Activated B cell treated with CpG ODN at 0.5 μM for 24 hours (primary cell): ENCODE data around the gene CYBA. TPM values are rescaled to one million over a fixed set of nuclear protein-coding genes. Genes with fewer than 3 reads are reported as not detected.

Experiments
- ATAC-seq: fragments of 200-7000 bp; cut with Tn5 transposase; one replicate; pipeline ENCODE4 v1.10.0; 2021; ENCODE audit warnings: low read depth, mild to moderate bottlenecking, moderate library complexity
- CTCF ChIA-PET: fragments of 350-600 bp; sonication (Branson Sonifier 250); formaldehyde crosslinking; loops from one replicate; lab custom pipeline; 2021; ENCODE audit warnings: antibody characterized with exemption; lab: Charles Lee
- POLR2A ChIA-PET: fragments of 350-600 bp; sonication (Branson Sonifier 250); formaldehyde crosslinking; loops from one replicate; lab custom pipeline; 2021; ENCODE audit warnings: antibody characterized with exemption; lab: Charles Lee
- DNase-seq: peaks from one replicate; pipeline ENCODE4 v3.0.0; 2022
- H3K27ac Mint-ChIP-seq: one replicate; pipeline ENCODE4 v1.8.0; 2020; ENCODE audit warnings: mixed read lengths
- H3K27me3 Mint-ChIP-seq: one replicate; pipeline ENCODE4 v1.8.0; 2021; ENCODE audit warnings: mixed read lengths
- H3K36me3 Mint-ChIP-seq: one replicate; pipeline ENCODE4 v1.8.0; 2021; ENCODE audit warnings: low read depth, mixed read lengths
- H3K4me1 Mint-ChIP-seq: one replicate; pipeline ENCODE4 v1.8.0; 2021; ENCODE audit warnings: mixed read lengths
- H3K4me3 Mint-ChIP-seq: one replicate; pipeline ENCODE4 v1.8.0; 2020; ENCODE audit warnings: mild to moderate bottlenecking, mixed read lengths
- H3K9me3 Mint-ChIP-seq: one replicate; pipeline ENCODE4 v1.8.0; 2020; ENCODE audit warnings: mixed read lengths
- intact Hi-C: fragments of 100-400 bp; cut with micrococcal nuclease; formaldehyde crosslinking; loops from one replicate; pipeline ENCODE4 v1.15.1; 2024
- total RNA-seq: library from RNA; stranded (reverse); gene quantifications from 2 replicates; pipeline ENCODE4 v1.2.3, GENCODE V29; 2022
- TF ChIP-seq, protein P1 (sequence below): fragments of 200-600 bp; IDR thresholded peaks from one replicate; pipeline ENCODE4 v1.8.0; 2022; ENCODE audit warnings: antibody characterized with exemption, mild to moderate bottlenecking

CYBA gene
- total RNA-seq, 1 donor from 2014 or later, result 456 TPM

DNA sequence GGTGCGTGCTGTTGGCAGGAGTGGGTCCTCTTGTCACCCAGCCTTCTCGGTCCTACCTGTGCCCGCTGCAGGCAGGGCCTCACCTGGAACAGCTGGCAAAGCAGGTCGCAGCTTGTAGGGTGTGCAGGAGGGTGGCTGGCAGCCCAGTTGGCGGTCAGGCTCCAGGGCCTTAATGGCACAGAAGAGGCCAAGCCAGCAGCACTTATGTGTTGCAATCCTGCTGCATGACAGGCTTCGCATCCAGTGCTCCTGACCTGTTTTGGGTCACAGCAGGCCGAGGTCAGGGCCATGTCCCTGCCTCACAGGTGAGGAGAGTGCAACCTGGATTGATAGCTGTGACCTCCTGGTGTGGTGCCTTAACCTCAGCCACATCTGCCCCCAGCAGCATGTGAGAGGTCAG is 48.8 kb downstream of the CYBA start:
- ChIA-PET POLR2A (interaction anchor here (1.0 to 1.2 kb wide), 2 partner anchors 32 to 84 kb away, joined by 3 to 5 read pairs; partner anchors contain the start of gene SNAI3), CTCF (no interaction called here)
- Mint-ChIP-seq H3K36me3 (peaks cover 70% of the 10 kb centered on the region), H3K4me3 (no peak overlapping the region), H3K27ac (no peak overlapping the region), H3K4me1 (peaks cover under 1% of the 10 kb centered on the region), H3K9me3 (no peaks in the 10 kb centered on the region), H3K27me3 (no peaks in the 10 kb centered on the region)
- DNase-seq (no peak), ATAC-seq (no peak)
- TF ChIP-seq, protein P1, sequence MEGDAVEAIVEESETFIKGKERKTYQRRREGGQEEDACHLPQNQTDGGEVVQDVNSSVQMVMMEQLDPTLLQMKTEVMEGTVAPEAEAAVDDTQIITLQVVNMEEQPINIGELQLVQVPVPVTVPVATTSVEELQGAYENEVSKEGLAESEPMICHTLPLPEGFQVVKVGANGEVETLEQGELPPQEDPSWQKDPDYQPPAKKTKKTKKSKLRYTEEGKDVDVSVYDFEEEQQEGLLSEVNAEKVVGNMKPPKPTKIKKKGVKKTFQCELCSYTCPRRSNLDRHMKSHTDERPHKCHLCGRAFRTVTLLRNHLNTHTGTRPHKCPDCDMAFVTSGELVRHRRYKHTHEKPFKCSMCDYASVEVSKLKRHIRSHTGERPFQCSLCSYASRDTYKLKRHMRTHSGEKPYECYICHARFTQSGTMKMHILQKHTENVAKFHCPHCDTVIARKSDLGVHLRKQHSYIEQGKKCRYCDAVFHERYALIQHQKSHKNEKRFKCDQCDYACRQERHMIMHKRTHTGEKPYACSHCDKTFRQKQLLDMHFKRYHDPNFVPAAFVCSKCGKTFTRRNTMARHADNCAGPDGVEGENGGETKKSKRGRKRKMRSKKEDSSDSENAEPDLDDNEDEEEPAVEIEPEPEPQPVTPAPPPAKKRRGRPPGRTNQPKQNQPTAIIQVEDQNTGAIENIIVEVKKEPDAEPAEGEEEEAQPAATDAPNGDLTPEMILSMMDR, result no peak
- intact Hi-C loops, result no loop called here

DNA sequence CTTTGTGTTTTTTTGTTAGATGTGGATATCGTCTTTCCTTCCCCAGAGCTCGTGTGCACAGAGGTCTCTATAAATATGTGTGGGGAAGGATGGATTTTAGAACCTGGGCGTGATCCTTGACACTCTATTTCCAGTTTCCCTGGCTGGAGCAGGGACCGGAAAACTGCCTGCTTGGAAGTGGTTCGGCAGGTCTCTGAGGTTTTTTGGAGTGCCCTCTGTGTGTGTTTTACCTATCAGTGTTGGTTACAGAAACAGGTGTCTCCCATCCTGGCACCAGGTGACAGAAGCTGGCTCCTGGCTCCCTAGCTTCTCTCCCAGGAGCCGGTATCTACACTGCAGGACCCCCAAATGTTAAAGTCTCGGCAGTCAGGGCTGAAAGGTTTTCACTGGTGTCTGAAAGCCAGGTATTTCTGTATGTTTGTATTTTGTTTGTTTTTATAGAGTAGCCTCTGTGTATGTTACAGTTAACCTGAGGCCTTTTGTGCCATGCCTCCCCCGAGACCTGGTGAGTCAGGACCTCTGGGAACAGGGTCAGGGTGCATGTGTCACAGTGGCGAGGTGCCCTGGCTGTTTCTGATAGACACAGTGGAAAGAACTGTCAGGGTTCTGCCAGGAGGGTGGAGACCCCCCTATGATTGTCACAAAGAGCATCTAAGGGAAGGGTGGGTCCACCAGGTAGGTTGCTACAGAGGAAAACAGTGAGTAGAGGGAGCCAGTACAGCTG is 49.4 kb downstream of the CYBA start:
- TF ChIP-seq, protein P1, result no peak
- no peaks in the 10 kb centered on the region for H3K4me1 Mint-ChIP-seq
- no peak overlapping the region for H3K4me3 Mint-ChIP-seq
- H3K27me3 Mint-ChIP-seq, result no peaks in the 10 kb centered on the region
- ATAC-seq, result no peak
- no peak for DNase-seq
- ChIA-PET POLR2A (interaction anchor here (1.0 to 1.2 kb wide), 2 partner anchors 32 to 85 kb away, joined by 3 to 5 read pairs; partner anchors contain the start of gene SNAI3), CTCF (no interaction called here)
- no peak overlapping the region for H3K27ac Mint-ChIP-seq
- H3K9me3 Mint-ChIP-seq, result no peaks in the 10 kb centered on the region
- intact Hi-C loops, result no loop called here
- peaks cover 66% of the 10 kb centered on the region for H3K36me3 Mint-ChIP-seq

DNA sequence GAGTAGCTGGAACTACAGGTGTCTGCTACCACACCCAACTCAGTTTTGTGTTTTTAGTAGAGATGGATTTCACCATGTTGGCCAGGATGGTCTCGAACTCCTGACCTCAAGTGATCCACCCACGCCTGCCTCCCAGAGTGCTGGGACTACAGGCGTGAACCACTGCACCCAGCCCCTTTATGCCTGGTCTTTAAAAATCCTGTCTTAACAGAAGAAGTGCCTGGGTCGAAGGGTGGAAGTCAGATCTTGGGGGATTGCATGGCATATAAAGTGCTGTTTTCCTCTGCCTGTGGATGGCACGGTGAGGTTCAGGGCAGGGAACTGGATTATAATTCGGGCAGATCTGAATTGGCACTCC is 50.3 kb downstream of the CYBA start:
- no peak for DNase-seq
- ATAC-seq, result no peak
- Mint-ChIP-seq H3K27me3 (no peaks in the 10 kb centered on the region), H3K4me3 (no peak overlapping the region), H3K36me3 (peaks cover 63% of the 10 kb centered on the region), H3K27ac (no peak overlapping the region), H3K4me1 (no peaks in the 10 kb centered on the region), H3K9me3 (no peaks in the 10 kb centered on the region)
- TF ChIP-seq, protein P1, result no peak
- intact Hi-C loops, result no loop called here
- ChIA-PET POLR2A (no interaction called here), CTCF (no interaction called here)

DNA sequence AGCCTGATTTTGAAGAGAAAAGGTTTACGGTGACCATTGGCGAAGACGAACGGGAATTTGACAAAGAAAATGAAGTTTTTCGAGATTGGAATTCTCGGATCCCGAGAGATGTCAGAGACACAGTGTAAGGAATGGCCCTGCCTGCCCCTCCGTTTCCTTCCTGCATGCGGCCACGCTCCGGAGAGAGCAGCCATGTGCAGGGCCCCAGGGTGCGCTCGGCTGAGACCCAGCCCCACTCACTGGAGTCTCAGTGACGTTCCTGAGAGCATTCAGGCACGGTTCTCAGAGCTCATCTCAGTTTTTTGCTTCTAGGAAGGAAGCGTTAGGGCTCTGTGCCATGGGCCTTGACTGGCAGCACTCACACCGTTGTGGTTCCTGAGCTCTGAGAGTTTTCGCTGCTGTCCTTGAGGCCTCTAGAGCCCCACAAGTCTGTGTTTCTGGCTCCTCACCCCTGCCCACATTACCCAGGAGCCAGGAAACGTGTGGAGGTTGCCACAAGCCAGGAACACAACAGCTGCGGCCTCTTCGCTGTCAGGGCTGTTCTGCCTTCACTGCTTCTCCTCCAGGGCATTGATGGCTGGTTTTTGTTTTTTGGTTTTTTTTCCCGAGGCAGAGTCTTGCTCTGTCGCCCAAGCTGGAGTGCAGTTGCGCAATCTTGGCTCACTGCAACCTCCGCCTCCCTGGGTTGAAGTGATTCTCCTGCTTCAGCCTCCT is 50.9 kb downstream of the CYBA start:
- TF ChIP-seq, protein P1, result no peak
- ATAC-seq (no peak), DNase-seq (no peak)
- POLR2A ChIA-PET, result no interaction called here
- intact Hi-C loops, result no loop called here
- H3K4me3 Mint-ChIP-seq, result no peak overlapping the region
- peaks cover 65% of the 10 kb centered on the region for H3K36me3 Mint-ChIP-seq
- H3K27me3 Mint-ChIP-seq, result no peaks in the 10 kb centered on the region
- H3K4me1 Mint-ChIP-seq, result no peaks in the 10 kb centered on the region
- no peaks in the 10 kb centered on the region for H3K9me3 Mint-ChIP-seq
- CTCF ChIA-PET, result no interaction called here
- H3K27ac Mint-ChIP-seq, result no peak overlapping the region

DNA sequence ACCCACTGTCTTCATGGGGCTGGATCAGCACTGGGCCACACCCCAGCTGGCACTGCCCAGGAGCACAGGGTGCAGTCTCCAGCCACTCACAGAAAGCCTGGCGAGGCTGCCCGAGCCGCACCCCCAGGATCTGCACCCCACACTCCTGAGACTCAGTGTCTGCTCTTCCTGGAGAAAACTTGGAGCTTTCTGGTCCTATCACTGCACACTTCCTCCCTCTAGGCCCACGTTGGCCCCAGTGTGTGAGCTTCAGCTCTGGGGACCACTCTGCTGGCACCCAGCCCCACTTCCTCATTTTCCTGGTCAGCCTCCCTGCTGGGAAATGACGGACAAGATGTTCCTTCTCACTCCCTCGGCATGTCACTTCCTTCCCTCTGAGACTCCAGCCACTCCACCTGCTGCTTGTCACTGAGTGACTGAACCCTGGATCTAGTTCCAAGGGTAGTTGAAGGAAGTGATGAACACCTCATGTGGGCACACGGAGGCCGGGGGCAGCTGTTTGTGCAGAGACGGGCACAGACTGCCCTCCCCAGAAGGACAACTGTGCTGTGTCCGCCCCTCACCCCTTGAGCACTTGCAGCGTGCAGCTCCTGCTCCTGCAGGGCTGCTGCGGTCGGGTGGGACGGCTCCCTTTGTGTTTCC is 51.6 kb downstream of the CYBA start:
- no peak overlapping the region for H3K27ac Mint-ChIP-seq
- H3K9me3 Mint-ChIP-seq, result no peaks in the 10 kb centered on the region
- ChIA-PET CTCF (no interaction called here), POLR2A (no interaction called here)
- no peak overlapping the region for H3K4me3 Mint-ChIP-seq
- peaks cover 63% of the 10 kb centered on the region for H3K36me3 Mint-ChIP-seq
- ATAC-seq (no peak), DNase-seq (no peak)
- no peaks in the 10 kb centered on the region for H3K4me1 Mint-ChIP-seq
- H3K27me3 Mint-ChIP-seq, result no peaks in the 10 kb centered on the region
- TF ChIP-seq, protein P1, result no peak
- intact Hi-C loops, result no loop called here
